SU-DHL-6 (cell line): ENCODE results near the gene LRRC28.

Experiments
- EZH2phosphoT487 ChIP-seq: fragments of 200-600 bp; sonication (generic), shearing (Covaris generic); conservative IDR thresholded peaks from 2 replicates; pipeline ENCODE4 v1.6.1; 2018; ENCODE audit warnings: mild to moderate bottlenecking, antibody characterized with exemption, low read length, moderate library complexity, mixed read lengths
- TF ChIP-seq, protein P1 (sequence below): fragments of 200-600 bp; sonication (generic); IDR thresholded peaks from one replicate; pipeline ENCODE4 v1.5.1; 2017; ENCODE audit warnings: antibody characterized with exemption, mild to moderate bottlenecking, low read length, moderate library complexity; ENCODE audit not compliant: insufficient read depth, poor library complexity, severe bottlenecking

DNA sequence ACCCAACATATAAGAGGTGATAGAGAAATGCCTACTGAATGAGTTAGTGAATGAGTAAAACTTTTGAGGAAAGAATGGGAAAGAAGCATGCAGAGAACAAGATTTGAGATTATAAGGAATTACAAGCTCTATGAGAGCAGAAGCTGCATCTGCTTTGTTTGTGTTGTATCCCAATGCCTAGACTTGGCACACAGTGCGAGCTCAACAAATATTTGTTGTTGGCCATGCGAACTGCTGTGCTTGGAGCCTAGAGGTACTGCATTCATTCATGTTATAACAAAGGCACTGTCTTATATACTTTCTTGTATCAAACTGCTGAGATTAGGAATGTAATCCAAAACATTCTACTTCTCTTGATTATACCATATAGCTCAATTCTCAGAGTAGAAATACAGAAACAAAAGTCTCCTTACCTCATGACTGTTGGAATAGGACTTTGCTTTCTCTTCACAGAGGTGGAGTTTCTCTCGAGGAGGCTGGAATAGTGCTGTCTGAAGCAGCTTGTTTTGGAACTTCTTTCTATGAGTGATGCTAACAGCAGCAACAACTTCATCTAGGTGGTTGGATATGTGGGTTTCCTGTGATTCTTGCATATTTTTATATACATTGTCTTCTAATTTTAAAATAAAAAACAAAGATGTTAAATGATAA, 23.0 kb upstream of the LRRC28 start:
- TF ChIP-seq, protein P1, sequence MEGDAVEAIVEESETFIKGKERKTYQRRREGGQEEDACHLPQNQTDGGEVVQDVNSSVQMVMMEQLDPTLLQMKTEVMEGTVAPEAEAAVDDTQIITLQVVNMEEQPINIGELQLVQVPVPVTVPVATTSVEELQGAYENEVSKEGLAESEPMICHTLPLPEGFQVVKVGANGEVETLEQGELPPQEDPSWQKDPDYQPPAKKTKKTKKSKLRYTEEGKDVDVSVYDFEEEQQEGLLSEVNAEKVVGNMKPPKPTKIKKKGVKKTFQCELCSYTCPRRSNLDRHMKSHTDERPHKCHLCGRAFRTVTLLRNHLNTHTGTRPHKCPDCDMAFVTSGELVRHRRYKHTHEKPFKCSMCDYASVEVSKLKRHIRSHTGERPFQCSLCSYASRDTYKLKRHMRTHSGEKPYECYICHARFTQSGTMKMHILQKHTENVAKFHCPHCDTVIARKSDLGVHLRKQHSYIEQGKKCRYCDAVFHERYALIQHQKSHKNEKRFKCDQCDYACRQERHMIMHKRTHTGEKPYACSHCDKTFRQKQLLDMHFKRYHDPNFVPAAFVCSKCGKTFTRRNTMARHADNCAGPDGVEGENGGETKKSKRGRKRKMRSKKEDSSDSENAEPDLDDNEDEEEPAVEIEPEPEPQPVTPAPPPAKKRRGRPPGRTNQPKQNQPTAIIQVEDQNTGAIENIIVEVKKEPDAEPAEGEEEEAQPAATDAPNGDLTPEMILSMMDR = no peak
- no peak for TF ChIP-seq EZH2phosphoT487
